K562 (cell line): ENCODE results near the gene PLG. TPM values are rescaled to one million over a fixed set of nuclear protein-coding genes. Genes with fewer than 3 reads are reported as not detected.
A peak's percentile ranks its signal among the peaks of the same experiment; 100 is the strongest.
"Not testable (repeated sequence)": the region's sequence is repeated elsewhere in the genome, so short reads cannot be mapped to it uniquely, and the experiment has no call there.

Source experiments
- ATAC-seq: fragments of 200-7000 bp; cut with Tn5 transposase; 3 replicates; pipeline ENCODE4 v1.9.1; 2020; ENCODE audit warnings: moderate library complexity
- BruUV-seq: library from RNA; stranded (reverse); fragments of 400-500 nt; replicated peaks from 2 replicates; lab custom pipeline; 2021; lab: Mats Ljungman, UMichigan
- CTCF ChIA-PET: fragments of 300-600 bp; formaldehyde crosslinking; extraction: SDS; loops from one replicate; lab custom pipeline; 2021; ENCODE audit warnings: low intra/inter-chr PET ratio; lab: Yijun Ruan, JAX
- POLR2A ChIA-PET: fragments of 300-600, 350-650 bp; sonication (Branson Sonifier 250); formaldehyde crosslinking; extraction: SDS; loops from one replicate; lab custom pipeline; 2021; ENCODE audit warnings: antibody characterized with exemption, inconsistent platforms; lab: Yijun Ruan, JAX
- DNase-seq, 4 experiments: peaks; one replicate each; pipeline versions ENCODE4 v3.0.0 to v3.0.0-alpha.2; 2011 to 2018; ENCODE audit warnings: low spot score in 3 of 4, mixed read lengths in 3 of 4; ENCODE audit errors: extremely low read depth in 1 of 4
- FAIRE-seq: peaks from 2 replicates; lab custom pipeline; 2011; peaks lifted over from hg19 to GRCh38; lab: Jason Lieb, UNC
- H2AFZ ChIP-seq: 2 replicates; pipeline ENCODE4 v1.6.0; 2011; ENCODE audit warnings: low read depth, low read length, control low read depth, inconsistent platforms
- H3K27ac ChIP-seq: fragments of 200-600 bp; 3 replicates; pipeline ENCODE4 v1.8.0; 2011; ENCODE audit warnings: low read depth, mild to moderate bottlenecking, control low read depth, inconsistent platforms, low read length, moderate library complexity, mixed read lengths; ENCODE audit errors: extremely low read depth
- H3K27me3 ChIP-seq, 2 experiments: fragments of 300-600 bp in 1 of 2; 2 replicates in 1 of 2; 3 replicates in 1 of 2; pipeline versions ENCODE4 v1.6.0 to v1.8.0; 2011; ENCODE audit warnings: inconsistent platforms in 2 of 2, low read length in 2 of 2, mild to moderate bottlenecking in 1 of 2, mixed read lengths in 1 of 2, moderate library complexity in 1 of 2; ENCODE audit not compliant: control insufficient read depth in 2 of 2, insufficient read depth in 2 of 2
- H3K36me3 ChIP-seq: fragments of 300-600 bp; 3 replicates; pipeline ENCODE4 v1.8.0; 2011; ENCODE audit warnings: mild to moderate bottlenecking, low read length, inconsistent platforms; ENCODE audit not compliant: control insufficient read depth, insufficient read depth
- H3K4me1 ChIP-seq, 2 experiments: fragments of 200-600 bp in 1 of 2; replicated peaks in 1 of 2; 2 replicates in 1 of 2; 3 replicates in 1 of 2; pipeline versions ENCODE4 v1.5.1 to v1.8.0; 2011; ENCODE audit warnings: inconsistent platforms in 2 of 2, low read length in 2 of 2, mild to moderate bottlenecking in 1 of 2, mixed read lengths in 1 of 2, moderate library complexity in 1 of 2; ENCODE audit not compliant: control insufficient read depth in 2 of 2, insufficient read depth in 2 of 2
- H3K4me2 ChIP-seq: 2 replicates; pipeline ENCODE4 v1.6.1; 2011; ENCODE audit warnings: low read length, control low read depth, inconsistent platforms, mixed read lengths; ENCODE audit not compliant: insufficient read depth
- H3K4me3 ChIP-seq: fragments of 200-600 bp; sonication (generic), shearing (Covaris generic); 2 replicates; pipeline ENCODE4 v1.5.1; 2016; ENCODE audit warnings: control low read depth, inconsistent platforms
- H3K79me2 ChIP-seq: fragments of 200-600 bp; 3 replicates; pipeline ENCODE4 v1.8.0; 2011; ENCODE audit warnings: low read length, inconsistent platforms; ENCODE audit not compliant: control insufficient read depth, insufficient read depth
- H3K9ac ChIP-seq, 2 experiments: 2 replicates each; pipeline versions ENCODE4 v1.6.0 to v1.6.1; 2011; ENCODE audit warnings: low read depth in 2 of 2, low read length in 2 of 2, control low read depth in 1 of 2, inconsistent platforms in 1 of 2, mild to moderate bottlenecking in 1 of 2, mixed read lengths in 1 of 2; ENCODE audit not compliant: insufficient read depth in 1 of 2
- H3K9me1 ChIP-seq: one replicate; pipeline ENCODE4 v1.6.0; 2011; ENCODE audit warnings: inconsistent platforms, mild to moderate bottlenecking, low read length, moderate library complexity; ENCODE audit not compliant: control insufficient read depth, insufficient read depth
- H3K9me3 ChIP-seq: replicated peaks from 2 replicates; pipeline ENCODE4 v1.5.1; 2011; ENCODE audit warnings: low read depth, low read length, inconsistent platforms; ENCODE audit not compliant: control insufficient read depth, insufficient read depth
- H4K20me1 ChIP-seq: replicated peaks from 2 replicates; pipeline ENCODE4 v1.6.1; 2011; ENCODE audit warnings: low read length, inconsistent platforms, mixed read lengths; ENCODE audit not compliant: control insufficient read depth, insufficient read depth
- ATF7 ChIP-seq: fragments of 450-650 bp; IDR thresholded peaks from 2 replicates; pipeline ENCODE4 v1.7.1; 2014; ENCODE audit warnings: mild to moderate bottlenecking, moderate library complexity
- EP400 ChIP-seq: fragments of 450-650 bp; IDR thresholded peaks from 2 replicates; pipeline ENCODE4 v1.6.1; 2017; ENCODE audit warnings: antibody characterized with exemption, mild to moderate bottlenecking, moderate library complexity
- GTF2A2 ChIP-seq: IDR thresholded peaks from 2 replicates; pipeline ENCODE4 v1.6.1; 2016; ENCODE audit warnings: mild to moderate bottlenecking, missing genetic modification characterization, missing compliant biosample characterization
- HCFC1 ChIP-seq: IDR thresholded peaks from 2 replicates; pipeline ENCODE4 v1.6.1; 2012; ENCODE audit warnings: low read depth, low read length, improper control_type of control experiment
- MEIS2 ChIP-seq: fragments of 450-650 bp; IDR thresholded peaks from 2 replicates; pipeline ENCODE4 v1.6.1; 2014; ENCODE audit warnings: mild to moderate bottlenecking; ENCODE audit not compliant: partially characterized antibody
- MITF ChIP-seq: IDR thresholded peaks from 2 replicates; pipeline ENCODE4 v1.6.1; 2014; ENCODE audit warnings: antibody characterized with exemption
- RFX1 ChIP-seq: fragments of 450-650 bp; IDR thresholded peaks from 2 replicates; pipeline ENCODE4 v1.6.1; 2016; ENCODE audit warnings: mild to moderate bottlenecking, moderate library complexity
- ZFX ChIP-seq: sonication (generic); formaldehyde crosslinking; IDR thresholded peaks from 2 replicates; pipeline ENCODE4 v1.8.0; 2022; ENCODE audit warnings: mild to moderate bottlenecking, missing genetic modification reagents, moderate library complexity
- ZNF174 ChIP-seq: fragments of 250-450 bp; sonication (Bioruptor Pico); IDR thresholded peaks from 2 replicates; pipeline ENCODE4 v1.4.0; 2020; ENCODE audit warnings: mild to moderate bottlenecking
- ZNF239 ChIP-seq: fragments of 250-450 bp; sonication (Bioruptor Pico); IDR thresholded peaks from 2 replicates; pipeline ENCODE4 v1.4.0; 2020; ENCODE audit warnings: mild to moderate bottlenecking
- WGBS: fragments of 100-300 bp; shearing (Covaris generic); methylation state at CpG from one replicate; pipeline ENCODE4 v1.1.6; 2016; ENCODE audit warnings: low coverage, mixed read lengths; ENCODE audit not compliant: insufficient coverage; ENCODE audit errors: missing lambda C conversion rate; 5-methylcytosine and 5-hydroxymethylcytosine counted together
- in situ Hi-C: fragments of 300-500 bp; cut with MboI; formaldehyde crosslinking; loops from 4 replicates; pipeline ENCODE4 v1.15.0; 2018; ENCODE audit warnings: inconsistent platforms, mixed read lengths
- intact Hi-C: fragments of 100-400 bp; cut with micrococcal nuclease; formaldehyde crosslinking; loops from 2 replicates; pipeline ENCODE4 v1.14.2; 2022
- polyA plus RNA-seq, 8 experiments: library from polyadenylated mRNA; depleted of rRNA in 4 of 8; stranded (reverse) in 5 of 8; unstranded in 3 of 8; fragments of >200 nt; fragmentation: Nextera tagmentation in 2 of 8; fragmentation: Illumina TruSeq in 1 of 8; extraction: Ambion mirVana in 2 of 8; extraction: Trizol in 1 of 8; gene quantifications; 2 replicates each; pipeline versions ENCODE4 v1.2.1 to v1.2.3, GENCODE V29; 2011 to 2014; ENCODE audit warnings: inconsistent platforms in 1 of 8, missing spikeins in 1 of 8
- total RNA-seq, 7 experiments: library from RNA; depleted of rRNA in 6 of 7; stranded (reverse); fragments of >200 nt in 6 of 7; fragmentation: Illumina TruSeq in 2 of 7; extraction: Trizol in 2 of 7; gene quantifications; 2 replicates each; pipeline versions ENCODE4 v1.2.1 to v1.2.3, GENCODE V29; 2011 to 2021; ENCODE audit warnings: low replicate concordance in 1 of 7
- TF ChIP-seq, protein P1 (sequence below), 2 experiments: fragments of 450-650 bp in 1 of 2; sonication (generic) in 1 of 2; formaldehyde crosslinking in 1 of 2; IDR thresholded peaks in 1 of 2; conservative IDR thresholded peaks in 1 of 2; 2 replicates each; pipeline versions ENCODE4 v1.6.1 to v1.8.1; 2016 to 2023; ENCODE audit warnings: mild to moderate bottlenecking in 2 of 2, moderate library complexity in 2 of 2, inconsistent platforms in 1 of 2, missing genetic modification reagents in 1 of 2

PLG gene
- total and polyA plus RNA-seq, 9 of the 15 experiments (the other 6 are each of a cell fraction or from before 2014, with no cell fraction given): 0.64 TPM; not detected in 8

DNA sequence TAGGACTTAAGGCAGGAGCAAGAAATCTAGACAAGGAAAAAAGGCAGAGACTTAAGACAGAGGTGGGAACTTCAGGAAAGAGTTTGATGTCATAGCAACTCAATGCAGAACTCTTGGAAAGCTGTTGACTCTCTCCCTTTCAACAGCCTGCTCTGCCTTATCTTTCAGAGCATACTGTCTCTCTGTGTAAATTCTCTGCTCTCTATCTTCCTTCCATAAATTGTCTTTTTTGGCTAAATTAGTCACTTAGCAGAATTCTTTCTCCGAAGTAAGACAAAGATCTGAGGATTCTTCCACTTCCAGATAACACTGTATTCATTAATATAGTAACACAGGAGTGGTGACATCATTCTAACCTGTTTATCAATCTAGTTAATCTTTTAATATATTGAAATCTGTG is 80.2 kb downstream of the PLG start (continued):
- TF ChIP-seq, protein P1, sequence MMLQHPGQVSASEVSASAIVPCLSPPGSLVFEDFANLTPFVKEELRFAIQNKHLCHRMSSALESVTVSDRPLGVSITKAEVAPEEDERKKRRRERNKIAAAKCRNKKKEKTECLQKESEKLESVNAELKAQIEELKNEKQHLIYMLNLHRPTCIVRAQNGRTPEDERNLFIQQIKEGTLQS (IDR thresholded peaks at IDR 0.05): peak; percentile 65
- TF ChIP-seq, protein P1 (CRISPR knock-in tag; conservative IDR thresholded peaks at IDR 0.05): no peak
- TF ChIP-seq ZFX (CRISPR knock-in tag): no peak
- TF ChIP-seq ZNF174 (CRISPR knock-in tag): no peak
- TF ChIP-seq ATF7: peak; percentile 47; the same call in 1 of the 2 replicates
- TF ChIP-seq MEIS2: peak; percentile 48
- TF ChIP-seq RFX1: peak; percentile 66
- TF ChIP-seq EP400: no peak
- TF ChIP-seq, all 486 proteins: peak for 13

GRCh38 chr6:160783741-160784140 is 81.7 kb downstream of the PLG start:
- no peak overlapping the region for H3K27ac ChIP-seq
- H3K4me1 ChIP-seq: peaks cover 0 to 9% of the 10 kb centered on the region in 2 experiments; a peak in 2 of 5 replicates
- no peaks in the 10 kb centered on the region for H3K27me3 ChIP-seq
- H4K20me1 ChIP-seq: no peaks in the 10 kb centered on the region
- no peak overlapping the region for H3K9ac ChIP-seq
- TF ChIP-seq MITF (no peak), HCFC1 (no peak), ZNF239 (no peak), GTF2A2 (tag) (no peak)
- no peaks in the 10 kb centered on the region for H3K9me1 ChIP-seq
- no peak overlapping the region for H3K4me3 ChIP-seq
- ChIA-PET POLR2A (interaction anchor here (0.6 to 2.1 kb wide), 5 partner anchors 8 to 946 kb away, joined by 3 to 7 read pairs (median 3); no protein-coding TSS in a partner anchor), CTCF (no interaction called here)
- BruUV-seq: no TSS peak
- in situ Hi-C loops (no loop called here), intact Hi-C loops (no loop called here)
- DNase-seq (no peak), ATAC-seq (peak; percentile 60), FAIRE-seq (no peak)
- H3K9me3 ChIP-seq: peaks cover 8% of the 10 kb centered on the region
- no peaks in the 10 kb centered on the region for H3K36me3 ChIP-seq
- no peaks in the 10 kb centered on the region for H3K79me2 ChIP-seq
- 37% methylated on average over 7 of the region's 7 CpGs for WGBS
- peak overlapping the region; percentile 21; the same call in 1 of the 2 replicates for H2AFZ ChIP-seq
- no peak overlapping the region for H3K4me2 ChIP-seq

GRCh38 chr6:160788126-160788525 is 86.1 kb downstream of the PLG start:
- H3K4me2 ChIP-seq, BruUV-seq, H4K20me1 ChIP-seq, CTCF ChIA-PET, H3K36me3 ChIP-seq, ATAC-seq, H3K4me3 ChIP-seq, DNase-seq, H3K9me1 ChIP-seq, H3K9ac ChIP-seq, intact Hi-C loops, H3K79me2 ChIP-seq, H3K27me3 ChIP-seq, H3K9me3 ChIP-seq, in situ Hi-C loops, POLR2A ChIA-PET, FAIRE-seq, H2AFZ ChIP-seq, H3K27ac ChIP-seq: not testable (repeated sequence)
- H3K4me1 ChIP-seq: peaks cover 6 to 12% of the 10 kb centered on the region in 2 experiments; a peak in 4 of 5 replicates
- 62% methylated on average over 3 of the region's 3 CpGs for WGBS
